Right hindlimb (tissue), 1 donor: ENCODE measurements around the gene RABL6.
A peak's percentile ranks its signal among the peaks of the same experiment; 100 is the strongest.

Source experiments
- DNase-seq: peaks from one replicate; pipeline ENCODE4 v3.0.0-alpha.2; 2018

Gene RABL6

DNA sequence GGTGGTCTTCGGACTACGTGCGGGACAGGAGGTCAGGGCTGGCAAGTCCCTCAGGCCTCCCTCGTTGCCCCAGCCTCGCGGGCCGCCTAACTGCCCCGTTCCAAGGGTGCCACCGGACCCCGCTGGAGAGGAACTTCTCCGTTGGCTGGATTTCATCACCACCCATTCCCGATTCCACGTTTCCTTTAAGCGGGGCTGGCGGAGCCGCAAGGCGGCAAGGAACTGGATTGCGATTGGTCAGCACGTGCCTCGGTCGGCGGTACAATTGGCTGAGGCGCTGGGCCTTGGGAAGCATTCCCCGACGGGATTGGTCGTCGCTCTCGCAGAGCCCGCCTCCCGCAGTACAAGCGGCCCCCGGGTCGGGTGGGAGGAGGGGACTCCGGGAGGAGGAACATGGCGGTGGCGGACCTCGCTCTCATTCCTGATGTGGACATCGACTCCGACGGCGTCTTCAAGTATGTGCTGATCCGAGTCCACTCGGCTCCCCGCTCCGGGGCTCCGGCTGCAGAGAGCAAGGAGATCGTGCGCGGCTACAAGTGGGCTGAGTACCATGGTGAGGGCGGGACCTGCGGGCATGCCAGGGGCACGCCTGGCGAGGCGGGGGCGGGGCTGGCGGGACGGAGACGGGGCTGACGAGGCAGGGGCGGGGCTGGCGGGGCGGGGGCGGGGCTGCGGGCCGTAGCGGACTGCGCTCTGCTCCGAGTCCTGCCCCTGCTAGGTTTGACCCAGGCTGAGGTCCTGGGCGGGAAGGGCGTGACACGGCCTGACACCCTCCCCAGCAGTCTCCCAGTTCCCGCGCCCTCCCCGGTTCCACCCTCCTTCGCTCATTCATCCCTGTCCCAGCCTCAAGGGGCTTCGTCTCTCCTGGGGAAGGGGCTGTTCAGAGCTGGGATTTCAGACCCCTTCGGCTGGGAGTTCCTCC, 41.6 kb downstream of the RABL6 start, which contains the start of gene PHPT1:
Gene PHPT1, plus strand, starts transcription at position 372 of the 922 bp plus-strand sequence. Its CDS starts 22 bp downstream, at position 394.
- peak; percentile 99 for DNase-seq

DNA sequence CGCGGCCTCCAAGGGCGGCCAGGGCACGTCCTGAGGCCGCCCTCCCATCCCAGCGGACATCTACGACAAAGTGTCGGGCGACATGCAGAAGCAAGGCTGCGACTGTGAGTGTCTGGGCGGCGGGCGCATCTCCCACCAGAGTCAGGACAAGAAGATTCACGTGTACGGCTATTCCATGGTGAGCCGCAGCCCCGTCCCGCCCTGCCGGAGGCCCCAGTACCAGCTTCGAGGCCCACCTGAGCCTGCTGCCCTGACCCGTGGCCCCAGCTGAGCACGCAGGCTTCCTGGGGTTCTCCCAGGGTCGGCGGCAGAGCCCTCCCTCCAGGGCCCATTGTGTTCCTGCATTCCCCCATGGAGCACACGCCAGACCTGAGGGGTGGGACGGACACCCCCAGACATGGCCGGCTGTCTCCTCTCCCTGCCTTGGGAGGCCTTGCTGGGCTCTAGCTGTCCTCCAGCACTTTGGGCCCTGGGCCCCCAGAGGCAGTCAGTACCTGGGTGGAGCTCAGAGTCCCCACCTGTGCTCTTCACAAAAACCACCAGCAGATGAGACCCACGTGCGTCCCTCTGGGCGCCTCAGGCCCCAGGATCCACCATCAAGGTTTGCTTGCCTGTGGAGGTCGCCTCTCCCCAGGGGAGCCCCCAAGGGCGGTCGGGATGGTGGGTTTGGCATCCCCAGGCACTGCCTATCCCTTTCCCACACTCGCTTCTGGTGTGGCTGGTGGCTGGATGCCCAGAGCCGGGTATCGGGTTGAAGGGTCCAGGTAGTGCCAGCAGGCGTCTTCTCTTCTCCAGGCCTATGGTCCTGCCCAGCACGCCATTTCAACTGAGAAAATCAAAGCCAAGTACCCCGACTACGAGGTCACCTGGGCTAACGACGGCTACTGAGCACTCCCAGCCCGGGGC, 42.5 kb downstream of the RABL6 start:
- DNase-seq: peak; percentile 40

DNA sequence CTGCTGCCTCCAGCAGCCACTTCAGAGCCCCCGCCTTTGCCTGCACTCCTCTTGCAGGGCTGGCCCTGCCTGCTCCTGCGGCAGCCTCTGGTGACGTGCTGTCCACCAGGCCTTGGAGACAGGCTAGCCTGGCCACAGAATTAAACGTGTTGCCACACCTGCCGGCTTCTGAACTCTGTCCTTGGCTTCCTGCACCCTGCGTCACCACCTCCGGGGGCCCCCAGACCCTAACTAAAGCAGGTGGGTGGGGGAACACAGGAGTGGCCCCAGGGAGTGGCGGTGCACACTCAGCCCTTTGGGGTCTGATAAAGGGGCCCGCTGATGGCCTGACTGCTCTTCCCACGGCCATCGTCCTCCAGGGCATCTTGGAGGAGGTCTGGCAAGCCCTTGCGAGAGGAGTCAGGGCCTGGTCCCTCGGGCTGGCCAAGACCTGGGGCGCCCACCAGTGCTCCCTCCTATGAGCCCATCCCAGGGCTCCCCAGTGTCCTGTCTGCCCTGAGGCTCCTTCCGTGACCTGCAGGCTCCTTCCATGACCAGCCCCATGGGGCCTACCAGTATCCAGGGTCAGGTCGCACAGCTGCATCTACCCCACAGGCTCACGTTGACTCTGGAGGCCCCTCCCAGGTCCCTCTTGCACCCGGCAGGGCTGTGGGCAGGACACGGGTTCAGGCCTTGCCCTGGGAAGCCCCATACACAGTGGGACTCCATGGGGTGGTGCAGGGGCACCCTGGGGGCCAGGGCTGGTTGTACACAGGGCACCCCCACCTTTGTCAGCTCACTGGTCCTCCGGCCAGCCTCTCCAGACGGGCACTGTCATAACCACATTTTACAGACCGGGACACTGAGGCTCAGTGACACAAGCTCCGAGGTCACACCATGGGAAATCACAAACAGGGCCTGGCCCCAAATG, 43.4 kb downstream of the RABL6 start:
- DNase-seq: peak; percentile 33

DNA sequence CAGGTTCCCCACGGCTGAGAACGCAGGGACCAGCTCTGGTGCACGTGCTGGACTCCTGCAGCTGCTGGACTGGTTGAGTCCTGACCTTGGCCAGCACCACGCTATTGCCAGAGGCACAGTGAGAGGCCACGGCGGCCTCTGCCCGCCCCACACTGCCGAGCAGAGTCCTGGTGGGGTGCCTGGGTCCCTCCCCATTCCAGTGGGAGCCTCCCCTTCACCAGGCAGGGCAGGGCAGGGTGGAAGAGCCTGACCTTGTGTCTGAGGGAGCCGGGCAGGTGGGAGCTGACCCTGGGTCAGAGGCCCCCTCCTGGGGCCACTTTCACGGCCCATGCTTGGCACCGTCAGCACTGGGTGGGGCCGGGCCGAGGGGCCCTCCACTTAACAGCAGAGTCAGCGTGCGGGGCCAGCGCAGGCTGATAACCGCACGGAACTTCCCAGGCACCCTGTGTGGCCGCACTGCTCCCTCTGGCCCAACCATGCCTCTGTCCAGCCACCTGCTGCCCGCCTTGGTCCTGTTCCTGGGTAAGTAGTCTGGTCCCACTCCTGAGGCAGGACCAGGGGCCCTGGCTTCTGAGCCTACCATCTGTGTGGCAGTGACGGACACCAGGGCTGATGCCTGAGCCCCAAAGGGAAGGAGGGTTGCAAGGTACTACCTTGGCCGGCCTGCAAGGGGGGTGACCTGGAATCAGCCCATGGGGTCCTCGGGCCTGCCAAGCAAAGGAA, 44.4 kb downstream of the RABL6 start, which contains the start of gene MAMDC4:
Gene MAMDC4, plus strand, starts transcription at position 406 of the 723 bp plus-strand sequence. Its CDS starts 71 bp downstream, at position 477.
- DNase-seq: peak; percentile 24

DNA sequence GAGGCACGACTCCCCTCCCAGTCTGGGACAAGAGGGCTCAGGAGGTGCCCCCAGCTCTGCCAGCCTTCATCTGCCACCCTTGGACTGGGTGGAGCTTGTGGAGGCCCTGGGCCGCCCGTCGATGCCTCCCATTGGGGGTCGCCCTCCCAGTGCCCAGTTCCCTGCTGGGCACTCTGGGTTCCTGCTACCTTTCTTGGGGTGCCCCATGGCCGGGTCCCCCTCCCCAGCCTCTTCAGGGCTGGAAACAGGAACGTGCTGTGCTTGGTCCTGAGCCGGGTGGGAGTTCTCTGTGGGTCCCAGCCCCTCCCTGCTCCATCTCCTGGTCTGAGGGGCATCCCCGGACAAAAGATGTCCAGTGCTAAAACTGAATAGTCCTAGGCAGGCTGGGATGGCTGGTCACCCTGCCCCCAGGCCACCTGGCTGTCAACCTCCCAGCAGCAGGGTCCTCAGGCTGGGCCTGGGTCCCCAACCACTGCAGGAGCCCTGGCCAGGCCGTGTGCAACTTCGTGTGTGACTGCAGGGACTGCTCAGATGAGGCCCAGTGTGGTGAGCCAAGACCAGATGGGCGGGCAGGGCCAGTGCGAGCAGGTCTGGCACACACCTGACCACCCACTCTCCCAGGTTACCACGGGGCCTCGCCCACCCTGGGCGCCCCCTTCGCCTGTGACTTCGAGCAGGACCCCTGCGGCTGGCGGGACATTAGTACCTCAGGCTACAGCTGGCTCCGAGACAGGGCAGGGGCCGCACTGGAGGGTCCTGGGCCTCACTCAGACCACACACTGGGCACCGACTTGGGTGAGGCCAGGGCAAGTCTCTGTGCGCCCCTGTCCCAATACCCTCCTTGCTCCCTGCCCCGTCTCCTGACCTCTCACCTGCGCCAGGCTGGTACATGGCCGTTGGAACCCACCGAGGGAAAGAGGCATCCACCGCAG, 45.2 kb downstream of the RABL6 start:
- DNase-seq: peak; percentile 31

DNA sequence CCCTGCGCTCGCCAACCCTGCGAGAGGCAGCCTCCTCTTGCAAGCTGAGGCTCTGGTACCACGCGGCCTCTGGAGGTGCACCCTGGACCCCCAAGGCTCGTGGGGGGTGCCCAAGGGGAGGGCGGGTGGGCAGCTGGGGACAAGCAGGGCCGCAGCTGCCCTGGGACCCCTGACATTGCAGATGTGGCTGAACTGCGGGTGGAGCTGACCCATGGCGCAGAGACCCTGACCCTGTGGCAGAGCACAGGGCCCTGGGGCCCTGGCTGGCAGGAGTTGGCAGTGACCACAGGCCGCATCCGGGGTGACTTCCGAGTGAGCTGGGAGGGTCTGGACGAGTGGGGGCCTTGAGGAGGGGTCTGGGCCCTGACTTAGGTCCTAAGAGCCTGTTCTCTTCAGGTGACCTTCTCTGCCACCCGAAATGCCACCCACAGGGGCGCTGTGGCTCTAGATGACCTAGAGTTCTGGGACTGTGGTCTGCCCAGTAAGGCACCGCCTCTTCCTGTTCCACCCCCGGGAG, 45.9 kb downstream of the RABL6 start:
- DNase-seq: no peak

DNA sequence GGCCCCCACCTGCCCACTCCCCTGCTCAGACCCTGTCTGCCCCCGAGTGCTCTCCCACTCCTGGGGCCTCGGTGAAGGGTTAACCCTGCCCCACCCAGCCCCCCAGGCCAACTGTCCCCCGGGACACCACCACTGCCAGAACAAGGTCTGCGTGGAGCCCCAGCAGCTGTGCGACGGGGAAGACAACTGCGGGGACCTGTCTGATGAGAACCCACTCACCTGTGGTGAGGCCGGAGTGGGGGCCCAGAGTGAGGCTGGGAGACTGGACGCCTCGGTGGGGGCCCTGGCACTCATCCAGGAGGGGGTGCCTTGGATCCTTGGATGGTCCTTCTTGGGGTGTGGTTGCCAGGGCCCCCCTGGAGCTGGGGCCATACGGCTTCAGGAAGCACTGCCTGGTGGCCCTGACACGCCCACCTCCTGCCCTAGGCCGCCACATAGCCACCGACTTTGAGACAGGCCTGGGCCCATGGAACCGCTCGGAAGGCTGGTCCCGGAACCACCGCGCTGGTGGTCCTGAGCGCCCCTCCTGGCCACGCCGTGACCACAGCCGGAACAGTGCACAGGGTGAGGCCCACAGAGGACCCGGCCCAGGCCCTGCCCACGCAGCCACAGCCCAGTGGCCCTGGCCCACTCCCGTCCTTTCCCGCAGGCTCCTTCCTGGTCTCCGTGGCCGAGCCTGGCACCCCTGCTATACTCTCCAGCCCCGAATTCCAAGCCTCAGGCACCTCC, 46.5 kb downstream of the RABL6 start:
- DNase-seq: peak; percentile 27

DNA sequence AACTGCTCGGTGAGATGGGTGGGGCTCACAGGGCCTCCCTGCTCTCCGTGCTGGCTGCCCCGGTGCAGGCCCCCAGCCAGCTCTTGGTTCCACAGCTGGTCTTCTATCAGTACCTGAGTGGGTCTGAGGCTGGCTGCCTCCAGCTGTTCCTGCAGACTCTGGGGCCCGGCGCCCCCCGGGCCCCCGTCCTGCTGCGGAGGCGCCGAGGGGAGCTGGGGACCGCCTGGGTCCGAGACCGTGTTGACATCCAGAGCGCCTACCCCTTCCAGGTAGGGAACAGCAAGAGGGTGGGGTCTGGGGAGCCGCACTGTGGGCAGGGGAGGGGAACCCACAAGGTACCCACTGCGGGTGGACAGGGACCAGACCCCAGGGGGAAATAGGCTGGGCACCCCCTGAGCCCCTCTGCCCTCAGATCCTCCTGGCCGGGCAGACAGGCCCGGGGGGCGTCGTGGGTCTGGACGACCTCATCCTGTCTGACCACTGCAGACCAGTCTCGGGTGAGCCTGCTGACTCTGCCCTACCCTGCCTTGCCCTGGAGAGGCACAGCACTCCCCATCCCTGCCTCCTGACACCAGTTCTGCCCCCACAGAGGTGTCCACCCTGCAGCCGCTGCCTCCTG, 47.2 kb downstream of the RABL6 start:
- DNase-seq: peak; percentile 34

DNA sequence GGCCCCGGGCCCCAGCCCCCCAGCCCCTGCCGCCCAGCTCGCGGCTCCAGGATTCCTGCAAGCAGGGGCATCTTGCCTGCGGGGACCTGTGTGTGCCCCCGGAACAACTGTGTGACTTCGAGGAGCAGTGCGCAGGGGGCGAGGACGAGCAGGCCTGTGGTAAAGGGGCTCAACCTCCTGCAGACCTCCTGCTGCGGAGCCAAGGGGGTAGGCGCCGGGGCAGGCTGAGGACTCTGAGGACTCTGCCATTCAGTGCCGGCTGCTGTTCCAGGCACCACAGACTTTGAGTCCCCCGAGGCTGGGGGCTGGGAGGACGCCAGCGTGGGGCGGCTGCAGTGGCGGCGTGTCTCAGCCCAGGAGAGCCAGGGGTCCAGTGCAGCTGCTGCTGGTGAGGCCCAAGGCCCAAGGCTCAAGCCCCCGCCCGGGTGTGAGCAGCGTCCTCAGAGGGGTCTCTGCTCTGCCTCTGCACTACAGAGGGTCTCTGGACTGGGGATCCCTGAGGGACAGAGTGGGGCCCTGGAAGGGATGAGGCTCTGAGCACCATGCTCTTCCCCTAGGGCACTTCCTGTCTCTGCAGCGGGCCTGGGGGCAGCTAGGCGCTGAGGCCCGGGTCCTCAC, 47.8 kb downstream of the RABL6 start:
- DNase-seq: peak; percentile 37

DNA sequence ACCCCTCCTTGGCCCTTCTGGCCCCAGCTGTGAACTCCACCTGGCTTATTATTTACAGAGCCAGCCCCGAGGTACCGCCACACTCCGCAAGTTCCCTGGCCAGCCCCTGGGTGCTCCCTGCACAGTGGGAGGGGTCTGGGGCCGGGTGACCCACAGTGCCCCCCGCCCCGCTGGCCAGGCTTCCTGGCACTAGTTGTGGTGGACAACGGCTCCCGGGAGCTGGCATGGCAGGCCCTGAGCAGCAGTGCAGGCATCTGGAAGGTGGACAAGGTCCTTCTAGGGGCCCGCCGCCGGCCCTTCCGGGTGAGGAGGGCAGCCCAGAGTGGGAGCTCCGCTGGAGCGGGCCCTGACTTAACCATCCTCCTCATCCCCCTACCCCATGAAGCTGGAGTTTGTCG, 48.3 kb downstream of the RABL6 start:
- no peak for DNase-seq

DNA sequence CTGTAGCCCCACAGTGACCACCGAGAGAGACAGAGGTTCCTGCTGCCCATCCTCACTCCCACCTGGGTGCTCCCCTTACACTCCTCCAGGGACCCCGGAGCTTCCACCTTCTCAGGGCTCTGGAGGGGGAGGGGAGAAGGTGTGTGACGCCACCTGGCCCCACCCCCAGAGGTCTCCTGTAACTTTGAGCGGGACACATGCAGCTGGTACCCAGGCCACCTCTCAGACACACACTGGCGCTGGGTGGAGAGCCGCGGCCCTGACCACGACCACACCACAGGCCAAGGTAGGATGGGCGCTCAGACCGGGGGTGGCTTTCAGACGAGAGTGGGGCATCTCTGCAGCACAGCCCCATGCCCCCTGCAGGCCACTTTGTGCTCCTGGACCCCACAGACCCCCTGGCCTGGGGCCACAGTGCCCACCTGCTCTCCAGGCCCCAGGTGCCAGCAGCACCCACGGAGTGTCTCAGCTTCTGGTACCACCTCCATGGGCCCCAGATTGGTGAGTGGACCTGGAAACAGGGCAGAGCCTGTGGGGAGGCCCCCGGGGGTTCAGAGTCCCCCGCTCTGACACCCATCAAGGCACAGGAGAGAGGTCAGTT, 48.9 kb downstream of the RABL6 start:
- peak; percentile 24 for DNase-seq

DNA sequence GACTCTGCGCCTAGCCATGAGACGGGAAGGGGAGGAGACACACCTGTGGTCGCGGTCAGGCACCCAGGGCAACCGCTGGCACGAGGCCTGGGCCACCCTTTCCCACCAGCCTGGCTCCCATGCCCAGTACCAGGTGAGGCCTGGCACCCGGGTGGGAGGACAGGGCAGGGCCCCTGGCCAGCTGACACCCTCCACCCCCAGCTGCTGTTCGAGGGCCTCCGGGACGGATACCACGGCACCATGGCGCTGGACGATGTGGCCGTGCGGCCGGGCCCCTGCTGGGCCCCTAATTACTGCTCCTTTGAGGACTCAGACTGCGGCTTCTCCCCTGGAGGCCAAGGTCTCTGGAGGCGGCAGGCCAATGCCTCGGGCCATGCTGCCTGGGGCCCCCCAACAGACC, 49.4 kb downstream of the RABL6 start:
- DNase-seq: peak; percentile 29

DNA sequence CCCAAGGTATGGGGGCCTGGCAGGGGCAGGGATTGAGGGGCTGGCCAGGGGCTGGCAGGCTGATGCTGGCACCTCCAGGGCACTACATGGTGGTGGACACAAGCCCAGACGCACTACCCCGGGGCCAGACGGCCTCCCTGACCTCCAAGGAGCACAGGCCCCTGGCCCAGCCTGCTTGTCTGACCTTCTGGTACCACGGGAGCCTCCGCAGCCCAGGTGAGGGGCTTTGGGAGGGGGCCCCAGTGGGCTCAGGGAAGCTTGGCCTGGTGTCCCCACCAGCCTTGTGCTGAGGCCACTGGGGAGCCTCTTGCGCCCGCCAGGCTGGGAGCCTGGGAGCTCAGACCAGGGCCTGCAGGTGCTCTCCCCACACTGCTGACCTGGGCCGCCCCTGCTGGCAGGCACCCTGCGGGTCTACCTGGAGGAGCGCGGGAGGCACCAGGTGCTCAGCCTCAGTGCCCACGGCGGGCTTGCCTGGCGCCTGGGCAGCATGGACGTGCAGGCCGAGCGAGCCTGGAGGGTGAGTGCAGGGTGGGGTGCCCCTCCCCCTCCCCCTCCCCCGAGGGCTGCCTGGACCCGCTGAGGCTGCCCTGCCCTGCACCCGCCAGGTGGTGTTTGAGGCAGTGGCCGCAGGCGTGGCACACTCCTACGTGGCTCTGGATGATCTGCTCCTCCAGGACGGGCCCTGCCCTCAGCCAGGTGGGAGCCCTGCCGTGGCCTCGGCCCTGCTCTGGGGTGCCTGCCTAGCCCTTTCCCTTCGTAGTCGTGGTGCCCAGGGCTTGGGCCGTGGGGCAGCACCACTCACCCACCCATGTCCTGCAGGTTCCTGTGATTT, 50.0 kb downstream of the RABL6 start:
- DNase-seq: peak; percentile 28

DNA sequence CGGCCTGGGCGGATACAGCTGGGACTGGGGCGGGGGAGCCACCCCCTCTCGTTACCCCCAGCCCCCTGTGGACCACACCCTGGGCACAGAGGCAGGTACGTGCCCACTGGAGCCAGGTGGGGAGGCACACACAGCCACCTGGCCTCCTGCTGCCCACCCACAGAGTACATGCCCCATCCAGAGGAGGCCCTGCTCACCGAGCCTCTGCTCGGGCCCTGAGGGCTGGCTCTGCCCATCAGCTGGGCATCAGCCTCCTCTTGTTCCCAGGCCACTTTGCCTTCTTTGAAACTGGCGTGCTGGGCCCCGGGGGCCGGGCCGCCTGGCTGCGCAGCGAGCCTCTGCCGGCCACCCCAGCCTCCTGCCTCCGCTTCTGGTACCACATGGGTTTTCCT, 50.7 kb downstream of the RABL6 start:
- DNase-seq: peak; percentile 22

DNA sequence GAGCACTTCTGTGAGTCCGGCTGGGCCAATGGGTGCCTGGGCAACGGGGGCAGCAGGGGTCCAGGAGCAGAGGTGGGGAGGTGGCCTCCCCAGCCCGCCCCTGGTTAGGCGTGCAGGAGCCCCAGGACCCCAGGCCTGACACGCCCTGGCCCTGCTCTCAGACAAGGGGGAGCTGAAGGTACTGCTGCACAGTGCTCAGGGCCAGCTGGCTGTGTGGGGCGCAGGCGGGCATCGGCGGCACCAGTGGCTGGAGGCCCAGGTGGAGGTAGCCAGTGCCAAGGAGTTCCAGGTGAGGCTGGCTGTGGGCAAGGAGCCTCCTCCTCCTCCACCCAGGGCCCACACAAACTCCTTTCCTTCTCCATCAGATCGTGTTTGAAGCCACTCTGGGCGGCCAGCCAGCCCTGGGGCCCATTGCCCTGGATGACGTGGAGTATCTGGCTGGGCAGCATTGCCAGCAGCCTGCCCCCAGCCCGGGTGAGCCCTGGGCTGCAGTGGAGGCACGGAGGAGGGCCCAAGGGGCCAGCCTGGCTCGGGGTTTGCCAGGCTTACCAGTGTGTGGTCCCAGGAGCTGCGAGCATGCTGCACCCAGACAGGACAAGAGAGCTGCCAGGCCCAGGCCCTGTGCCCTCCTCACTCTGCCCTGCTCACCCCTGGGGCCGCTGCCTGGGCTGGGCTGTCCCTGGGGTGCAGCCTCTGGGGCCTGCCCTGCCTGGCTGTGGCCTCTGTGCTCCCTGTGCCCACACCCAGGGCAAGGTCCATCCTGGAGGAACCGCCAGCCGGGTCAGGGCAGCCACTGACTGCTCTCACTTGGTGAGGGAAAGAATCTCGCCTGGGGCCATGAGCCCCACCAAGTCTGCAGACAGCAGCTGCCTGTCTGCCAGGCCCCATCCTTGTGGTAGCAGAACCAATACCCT, 51.4 kb downstream of the RABL6 start:
- peak; percentile 63 for DNase-seq

DNA sequence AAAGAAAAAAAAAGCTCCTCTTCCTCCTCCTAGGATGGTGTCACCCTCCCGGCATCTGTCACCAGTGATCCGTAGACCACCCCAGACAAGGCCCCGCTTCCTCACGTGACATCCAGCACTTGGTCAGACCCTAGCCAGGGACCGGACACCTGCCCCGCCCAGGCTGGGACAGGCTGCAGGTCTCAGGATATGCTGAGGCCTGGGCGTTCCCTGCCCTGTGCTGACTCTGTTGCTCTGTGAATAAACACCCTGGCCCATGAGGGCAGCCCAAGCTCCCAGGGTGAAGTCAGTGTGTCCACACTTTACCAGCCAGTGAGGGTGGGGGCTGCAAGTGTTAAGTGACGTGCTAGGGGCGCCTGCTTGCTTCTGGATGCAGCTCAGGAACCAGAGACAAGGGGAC, 52.8 kb downstream of the RABL6 start:
- DNase-seq: no peak
